ENCODE data around the gene ODAD3. TPM values are rescaled to one million over a fixed set of nuclear protein-coding genes. Genes with fewer than 3 reads are reported as not detected.

The ODAD3 gene
- total and polyA plus RNA-seq, 2 of the 13 experiments (the other 11 are each of a cell fraction or from before 2014, with no cell fraction given): 0.04 to 0.08 TPM

DNA sequence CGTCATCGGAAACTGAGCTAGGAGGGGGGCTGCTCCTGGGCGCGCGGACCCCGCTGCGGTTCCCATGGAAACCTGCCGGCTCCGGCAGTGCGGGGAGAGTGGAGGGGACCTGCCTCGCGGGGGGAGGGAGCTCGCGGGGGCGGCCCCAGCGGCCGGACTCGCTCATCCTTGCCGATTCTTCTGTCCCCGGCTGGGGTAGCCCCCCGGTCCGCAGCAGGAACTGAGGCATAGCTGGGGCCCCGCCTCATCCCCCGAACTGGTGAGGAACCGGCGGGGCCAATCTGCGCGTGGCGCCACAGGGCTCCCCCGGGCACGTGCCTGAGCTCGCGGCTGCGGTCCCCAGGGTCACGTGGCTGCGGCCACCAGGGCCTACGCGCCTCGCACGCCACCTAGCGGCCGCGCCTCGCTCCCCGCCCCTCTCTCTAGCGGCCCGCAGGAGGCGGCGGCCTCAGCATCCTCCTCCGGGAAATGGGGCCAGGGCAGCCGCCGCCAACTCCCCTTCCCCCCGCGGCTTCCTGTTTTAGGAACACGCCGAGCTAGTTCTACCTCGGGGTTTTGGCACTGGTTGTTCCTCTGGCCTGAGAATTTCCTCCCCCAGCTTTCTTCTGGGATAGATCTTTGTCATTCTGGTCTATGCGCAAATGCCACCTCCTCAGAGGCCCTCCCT is 47.6 kb upstream of the ODAD3 start (continued):
- TF ChIP-seq PHF20 (CRISPR knock-in tag; IDR thresholded peaks at IDR 0.05) (peak; percentile 36; the same call in 1 of the 2 replicates), GZF1 (CRISPR knock-in tag; IDR thresholded peaks at IDR 0.05) (no peak), ZNF552 (CRISPR knock-in tag; IDR thresholded peaks at IDR 0.05; ENCODE audit: borderline replicate concordance) (peak; percentile 85; the same call in 1 of the 2 replicates), ZNF432 (CRISPR knock-in tag; IDR thresholded peaks at IDR 0.05; ENCODE audit: borderline replicate concordance) (0 out of 2 replicates have a peak, but pooled peaks have one; percentile 48), POGZ (CRISPR knock-in tag; IDR thresholded peaks at IDR 0.05) (peak; percentile 71), KAT8 (CRISPR knock-in tag; IDR thresholded peaks at IDR 0.05) (peak; percentile 45; the same call in 1 of the 2 replicates), PCBP2 (optimal IDR thresholded peaks at IDR 0.05; ENCODE audit: low read depth, low read length, poor library complexity, severe bottlenecking) (no peak), ZNF792 (CRISPR knock-in tag; IDR thresholded peaks at IDR 0.05) (peak; percentile 87), ZSCAN20 (CRISPR knock-in tag; IDR thresholded peaks at IDR 0.05; ENCODE audit: borderline replicate concordance) (peak; percentile 91; the same call in 1 of the 2 replicates), MATR3 (CRISPR knock-in tag; IDR thresholded peaks at IDR 0.05) (no peak), RAD21 (CRISPR knock-in tag; IDR thresholded peaks at IDR 0.05) (peak; percentile 96), SNRNP70 (IDR thresholded peaks at IDR 0.05; ENCODE audit: low read depth, low read length) (no peak), ZNF576 (CRISPR knock-in tag; IDR thresholded peaks at IDR 0.05) (no peak)
- TF ChIP-seq, protein P1, sequence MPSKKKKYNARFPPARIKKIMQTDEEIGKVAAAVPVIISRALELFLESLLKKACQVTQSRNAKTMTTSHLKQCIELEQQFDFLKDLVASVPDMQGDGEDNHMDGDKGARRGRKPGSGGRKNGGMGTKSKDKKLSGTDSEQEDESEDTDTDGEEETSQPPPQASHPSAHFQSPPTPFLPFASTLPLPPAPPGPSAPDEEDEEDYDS (CRISPR knock-in tag; IDR thresholded peaks at IDR 0.05): no peak
- TF ChIP-seq, protein P2, sequence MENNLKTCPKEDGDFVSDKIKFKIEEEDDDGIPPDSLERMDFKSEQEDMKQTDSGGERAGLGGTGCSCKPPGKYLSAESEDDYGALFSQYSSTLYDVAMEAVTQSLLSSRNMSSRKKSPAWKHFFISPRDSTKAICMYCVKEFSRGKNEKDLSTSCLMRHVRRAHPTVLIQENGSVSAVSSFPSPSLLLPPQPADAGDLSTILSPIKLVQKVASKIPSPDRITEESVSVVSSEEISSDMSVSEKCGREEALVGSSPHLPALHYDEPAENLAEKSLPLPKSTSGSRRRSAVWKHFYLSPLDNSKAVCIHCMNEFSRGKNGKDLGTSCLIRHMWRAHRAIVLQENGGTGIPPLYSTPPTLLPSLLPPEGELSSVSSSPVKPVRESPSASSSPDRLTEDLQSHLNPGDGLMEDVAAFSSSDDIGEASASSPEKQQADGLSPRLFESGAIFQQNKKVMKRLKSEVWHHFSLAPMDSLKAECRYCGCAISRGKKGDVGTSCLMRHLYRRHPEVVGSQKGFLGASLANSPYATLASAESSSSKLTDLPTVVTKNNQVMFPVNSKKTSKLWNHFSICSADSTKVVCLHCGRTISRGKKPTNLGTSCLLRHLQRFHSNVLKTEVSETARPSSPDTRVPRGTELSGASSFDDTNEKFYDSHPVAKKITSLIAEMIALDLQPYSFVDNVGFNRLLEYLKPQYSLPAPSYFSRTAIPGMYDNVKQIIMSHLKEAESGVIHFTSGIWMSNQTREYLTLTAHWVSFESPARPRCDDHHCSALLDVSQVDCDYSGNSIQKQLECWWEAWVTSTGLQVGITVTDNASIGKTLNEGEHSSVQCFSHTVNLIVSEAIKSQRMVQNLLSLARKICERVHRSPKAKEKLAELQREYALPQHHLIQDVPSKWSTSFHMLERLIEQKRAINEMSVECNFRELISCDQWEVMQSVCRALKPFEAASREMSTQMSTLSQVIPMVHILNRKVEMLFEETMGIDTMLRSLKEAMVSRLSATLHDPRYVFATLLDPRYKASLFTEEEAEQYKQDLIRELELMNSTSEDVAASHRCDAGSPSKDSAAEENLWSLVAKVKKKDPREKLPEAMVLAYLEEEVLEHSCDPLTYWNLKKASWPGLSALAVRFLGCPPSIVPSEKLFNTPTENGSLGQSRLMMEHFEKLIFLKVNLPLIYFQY (CRISPR knock-in tag; IDR thresholded peaks at IDR 0.05; ENCODE audit: borderline replicate concordance): 0 out of 2 replicates have a peak, but pooled peaks have one; percentile 48
- TF ChIP-seq, protein P3, sequence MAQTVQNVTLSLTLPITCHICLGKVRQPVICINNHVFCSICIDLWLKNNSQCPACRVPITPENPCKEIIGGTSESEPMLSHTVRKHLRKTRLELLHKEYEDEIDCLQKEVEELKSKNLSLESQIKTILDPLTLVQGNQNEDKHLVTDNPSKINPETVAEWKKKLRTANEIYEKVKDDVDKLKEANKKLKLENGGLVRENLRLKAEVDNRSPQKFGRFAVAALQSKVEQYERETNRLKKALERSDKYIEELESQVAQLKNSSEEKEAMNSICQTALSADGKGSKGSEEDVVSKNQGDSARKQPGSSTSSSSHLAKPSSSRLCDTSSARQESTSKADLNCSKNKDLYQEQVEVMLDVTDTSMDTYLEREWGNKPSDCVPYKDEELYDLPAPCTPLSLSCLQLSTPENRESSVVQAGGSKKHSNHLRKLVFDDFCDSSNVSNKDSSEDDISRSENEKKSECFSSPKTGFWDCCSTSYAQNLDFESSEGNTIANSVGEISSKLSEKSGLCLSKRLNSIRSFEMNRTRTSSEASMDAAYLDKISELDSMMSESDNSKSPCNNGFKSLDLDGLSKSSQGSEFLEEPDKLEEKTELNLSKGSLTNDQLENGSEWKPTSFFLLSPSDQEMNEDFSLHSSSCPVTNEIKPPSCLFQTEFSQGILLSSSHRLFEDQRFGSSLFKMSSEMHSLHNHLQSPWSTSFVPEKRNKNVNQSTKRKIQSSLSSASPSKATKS (CRISPR knock-in tag; IDR thresholded peaks at IDR 0.05): no peak
- TF ChIP-seq, protein P4, sequence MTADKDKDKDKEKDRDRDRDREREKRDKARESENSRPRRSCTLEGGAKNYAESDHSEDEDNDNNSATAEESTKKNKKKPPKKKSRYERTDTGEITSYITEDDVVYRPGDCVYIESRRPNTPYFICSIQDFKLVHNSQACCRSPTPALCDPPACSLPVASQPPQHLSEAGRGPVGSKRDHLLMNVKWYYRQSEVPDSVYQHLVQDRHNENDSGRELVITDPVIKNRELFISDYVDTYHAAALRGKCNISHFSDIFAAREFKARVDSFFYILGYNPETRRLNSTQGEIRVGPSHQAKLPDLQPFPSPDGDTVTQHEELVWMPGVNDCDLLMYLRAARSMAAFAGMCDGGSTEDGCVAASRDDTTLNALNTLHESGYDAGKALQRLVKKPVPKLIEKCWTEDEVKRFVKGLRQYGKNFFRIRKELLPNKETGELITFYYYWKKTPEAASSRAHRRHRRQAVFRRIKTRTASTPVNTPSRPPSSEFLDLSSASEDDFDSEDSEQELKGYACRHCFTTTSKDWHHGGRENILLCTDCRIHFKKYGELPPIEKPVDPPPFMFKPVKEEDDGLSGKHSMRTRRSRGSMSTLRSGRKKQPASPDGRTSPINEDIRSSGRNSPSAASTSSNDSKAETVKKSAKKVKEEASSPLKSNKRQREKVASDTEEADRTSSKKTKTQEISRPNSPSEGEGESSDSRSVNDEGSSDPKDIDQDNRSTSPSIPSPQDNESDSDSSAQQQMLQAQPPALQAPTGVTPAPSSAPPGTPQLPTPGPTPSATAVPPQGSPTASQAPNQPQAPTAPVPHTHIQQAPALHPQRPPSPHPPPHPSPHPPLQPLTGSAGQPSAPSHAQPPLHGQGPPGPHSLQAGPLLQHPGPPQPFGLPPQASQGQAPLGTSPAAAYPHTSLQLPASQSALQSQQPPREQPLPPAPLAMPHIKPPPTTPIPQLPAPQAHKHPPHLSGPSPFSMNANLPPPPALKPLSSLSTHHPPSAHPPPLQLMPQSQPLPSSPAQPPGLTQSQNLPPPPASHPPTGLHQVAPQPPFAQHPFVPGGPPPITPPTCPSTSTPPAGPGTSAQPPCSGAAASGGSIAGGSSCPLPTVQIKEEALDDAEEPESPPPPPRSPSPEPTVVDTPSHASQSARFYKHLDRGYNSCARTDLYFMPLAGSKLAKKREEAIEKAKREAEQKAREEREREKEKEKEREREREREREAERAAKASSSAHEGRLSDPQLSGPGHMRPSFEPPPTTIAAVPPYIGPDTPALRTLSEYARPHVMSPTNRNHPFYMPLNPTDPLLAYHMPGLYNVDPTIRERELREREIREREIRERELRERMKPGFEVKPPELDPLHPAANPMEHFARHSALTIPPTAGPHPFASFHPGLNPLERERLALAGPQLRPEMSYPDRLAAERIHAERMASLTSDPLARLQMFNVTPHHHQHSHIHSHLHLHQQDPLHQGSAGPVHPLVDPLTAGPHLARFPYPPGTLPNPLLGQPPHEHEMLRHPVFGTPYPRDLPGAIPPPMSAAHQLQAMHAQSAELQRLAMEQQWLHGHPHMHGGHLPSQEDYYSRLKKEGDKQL (CRISPR knock-in tag; IDR thresholded peaks at IDR 0.05; ENCODE audit: low read depth): no peak
